EL (cell line): Measurements from ENCODE around the gene ARHGEF25.
"Not testable (repeated sequence)": the region's sequence is repeated elsewhere in the genome, so short reads cannot be mapped to it uniquely, and the experiment has no call there.

Source experiments
- DNase-seq: peaks from one replicate; pipeline ENCODE4 v3.0.0-alpha.2; 2016

Gene ARHGEF25

DNA sequence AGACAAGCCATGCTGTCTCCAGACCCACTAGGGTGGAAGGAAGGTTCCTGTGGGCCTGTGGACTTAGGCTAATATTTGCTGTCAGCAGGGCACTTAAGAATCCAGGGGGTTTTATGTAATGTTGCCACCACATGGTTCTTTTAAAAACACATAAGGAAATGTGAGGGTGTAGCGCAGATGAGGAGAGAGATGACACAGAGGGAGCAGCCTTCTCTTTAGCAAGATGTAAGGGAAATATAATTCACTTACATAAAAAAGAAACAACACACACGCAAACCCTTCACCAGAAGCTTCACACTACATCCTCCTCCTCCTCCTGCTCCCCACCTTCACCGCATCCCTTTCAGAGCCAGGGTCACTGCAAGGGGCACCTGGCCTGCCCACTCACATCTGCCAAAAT, 25.1 kb upstream of the ARHGEF25 start:
- DNase-seq, result no peak

DNA sequence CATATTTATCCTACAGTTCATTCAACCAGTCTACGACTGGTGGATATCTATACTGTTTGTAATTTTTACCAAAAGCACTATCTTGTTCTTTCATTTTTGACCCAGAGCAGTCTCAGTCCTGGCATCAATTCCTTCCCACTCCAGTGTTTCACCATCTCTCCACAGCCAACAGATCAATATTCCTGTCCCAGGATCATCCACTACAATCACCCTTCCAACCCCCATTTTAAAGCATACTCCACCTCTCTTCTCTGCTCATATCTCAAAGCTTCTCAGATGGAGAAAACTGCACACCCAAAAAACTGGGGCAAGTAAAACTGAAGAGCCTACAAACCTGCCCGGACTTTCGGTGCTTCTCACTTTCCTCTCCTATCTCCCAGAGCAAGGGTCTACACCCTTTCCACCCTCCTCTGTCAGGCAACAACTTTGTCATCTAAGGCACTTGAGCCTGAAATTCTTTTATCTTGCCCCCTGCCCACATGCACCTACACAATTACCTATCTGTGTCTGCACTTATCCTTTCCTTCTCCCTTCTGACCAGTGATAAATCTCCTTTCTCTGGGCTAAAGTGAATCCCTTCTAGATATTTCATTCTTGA, 24.3 kb upstream of the ARHGEF25 start:
- DNase-seq, result no peak

DNA sequence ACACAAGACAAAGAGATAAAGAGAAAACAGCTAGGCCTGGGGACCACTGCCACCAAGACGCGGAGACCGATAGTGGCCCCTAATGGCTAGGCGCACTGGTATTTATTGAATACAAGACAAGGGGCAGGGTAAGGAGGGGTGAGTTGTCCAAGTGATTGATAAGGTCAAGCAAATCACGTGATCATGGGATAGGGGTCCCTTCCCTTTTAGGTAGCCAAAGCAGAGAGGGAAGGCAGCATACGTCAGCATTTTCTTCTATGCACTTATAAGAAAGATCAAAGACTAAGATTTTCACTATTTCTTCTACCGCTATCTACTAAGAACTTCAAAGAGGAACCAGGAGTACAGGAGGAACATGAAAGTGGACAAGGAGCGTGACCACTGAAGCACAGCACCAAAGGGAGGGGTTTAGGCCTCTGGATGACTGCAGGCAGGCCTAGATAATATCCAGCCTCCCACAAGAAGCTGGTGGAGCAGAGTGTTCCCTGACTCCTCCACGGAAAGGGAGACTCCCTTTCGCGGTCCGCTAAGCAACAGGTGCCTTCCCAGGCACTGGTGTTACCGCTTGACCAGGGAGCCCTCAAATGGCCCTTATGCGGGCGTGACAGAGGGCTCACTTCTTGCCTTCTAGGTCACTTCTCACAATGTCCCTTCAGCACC, 22.2 kb upstream of the ARHGEF25 start:
- not testable (repeated sequence) for DNase-seq

DNA sequence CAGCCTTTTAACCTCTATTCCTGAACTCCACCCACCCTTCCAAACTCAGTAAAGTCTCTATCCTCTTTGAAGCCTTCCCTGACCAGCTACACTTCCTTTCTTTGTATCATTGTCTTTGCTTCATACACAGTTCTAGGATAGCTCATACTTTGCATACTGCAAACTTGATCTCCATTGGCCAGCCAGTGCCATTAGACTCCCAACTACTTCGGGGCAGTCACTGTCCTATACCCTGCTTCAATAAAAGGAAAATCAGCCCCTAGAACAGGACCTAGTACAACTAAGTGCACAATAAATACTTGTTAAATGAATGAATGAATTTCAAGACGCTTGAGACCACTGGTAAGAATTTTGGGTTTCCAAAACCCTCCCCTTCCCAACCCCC, 20.8 kb upstream of the ARHGEF25 start:
- no peak for DNase-seq

DNA sequence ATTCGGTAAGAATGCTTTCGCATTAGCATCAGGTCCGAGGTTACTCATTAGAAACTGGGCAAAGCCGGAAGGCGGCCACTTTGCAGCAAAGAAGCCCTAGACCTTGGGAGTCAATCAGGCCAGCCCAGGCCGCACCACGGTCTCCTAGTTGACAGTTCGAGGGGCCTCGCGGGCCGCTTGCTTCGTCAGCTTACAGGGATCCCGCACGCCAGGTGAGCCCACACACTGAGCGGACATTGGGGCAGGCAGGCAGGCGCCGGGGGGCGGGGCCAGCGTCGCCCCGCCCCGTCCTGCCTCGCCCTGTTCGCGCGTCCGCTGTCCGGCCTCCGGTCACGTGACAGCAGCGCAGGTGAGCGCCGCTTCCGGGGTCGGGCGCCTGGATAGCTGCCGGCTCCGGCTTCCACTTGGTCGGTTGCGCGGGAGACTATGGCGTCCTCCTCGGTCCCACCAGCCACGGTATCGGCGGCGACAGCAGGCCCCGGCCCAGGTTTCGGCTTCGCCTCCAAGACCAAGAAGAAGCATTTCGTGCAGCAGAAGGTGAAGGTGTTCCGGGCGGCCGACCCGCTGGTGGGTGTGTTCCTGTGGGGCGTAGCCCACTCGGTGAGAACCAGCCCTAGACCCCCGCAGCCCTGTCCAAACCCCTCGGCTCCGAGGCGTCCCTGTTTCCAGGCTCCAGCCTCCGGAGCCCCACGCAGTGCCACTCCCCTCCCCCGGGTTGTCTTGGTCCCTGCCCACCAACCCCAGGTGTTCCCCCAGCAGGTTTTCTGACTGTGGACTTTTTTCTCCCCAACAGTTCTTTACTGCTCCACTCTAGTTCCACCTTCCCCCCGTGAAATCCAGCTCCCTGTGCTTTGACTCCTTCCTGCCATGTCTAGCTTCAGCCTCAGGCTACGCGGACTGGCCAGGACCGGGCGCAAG, 20.1 kb upstream of the ARHGEF25 start, which contains the start of gene PIP4K2C:
TSS of gene PIP4K2C (plus strand) at position 329 of the 918 bp plus-strand sequence. CDS start at position 427, 98 bp downstream.
- peak; percentile 69 for DNase-seq

DNA sequence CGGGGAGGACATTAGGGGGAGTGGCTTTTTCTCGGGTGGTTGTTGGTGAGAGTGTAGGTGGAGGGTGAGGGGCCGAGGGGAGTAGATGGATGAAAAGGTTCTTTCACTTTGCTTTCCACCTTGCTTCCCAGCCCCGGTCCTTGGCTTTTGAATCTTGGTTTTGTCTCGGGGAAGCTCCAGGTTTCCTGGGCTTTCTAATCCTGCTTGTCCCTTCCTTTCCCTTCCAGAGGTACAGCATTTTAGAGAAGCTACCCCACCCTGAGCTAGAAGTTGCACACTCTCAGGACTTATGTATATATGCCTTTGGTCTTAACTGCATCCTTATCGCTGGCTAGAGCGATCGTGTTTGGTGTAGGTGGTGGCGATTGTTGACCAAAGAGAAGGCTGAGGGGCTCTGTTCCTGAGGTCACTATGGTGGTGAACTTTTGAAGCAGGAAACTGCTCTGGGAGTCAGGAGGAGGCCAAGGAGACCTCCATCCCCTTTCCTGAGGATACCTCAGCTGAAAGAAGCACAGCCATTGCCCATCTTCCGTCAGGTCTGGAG, 19.4 kb upstream of the ARHGEF25 start:
- no peak for DNase-seq

DNA sequence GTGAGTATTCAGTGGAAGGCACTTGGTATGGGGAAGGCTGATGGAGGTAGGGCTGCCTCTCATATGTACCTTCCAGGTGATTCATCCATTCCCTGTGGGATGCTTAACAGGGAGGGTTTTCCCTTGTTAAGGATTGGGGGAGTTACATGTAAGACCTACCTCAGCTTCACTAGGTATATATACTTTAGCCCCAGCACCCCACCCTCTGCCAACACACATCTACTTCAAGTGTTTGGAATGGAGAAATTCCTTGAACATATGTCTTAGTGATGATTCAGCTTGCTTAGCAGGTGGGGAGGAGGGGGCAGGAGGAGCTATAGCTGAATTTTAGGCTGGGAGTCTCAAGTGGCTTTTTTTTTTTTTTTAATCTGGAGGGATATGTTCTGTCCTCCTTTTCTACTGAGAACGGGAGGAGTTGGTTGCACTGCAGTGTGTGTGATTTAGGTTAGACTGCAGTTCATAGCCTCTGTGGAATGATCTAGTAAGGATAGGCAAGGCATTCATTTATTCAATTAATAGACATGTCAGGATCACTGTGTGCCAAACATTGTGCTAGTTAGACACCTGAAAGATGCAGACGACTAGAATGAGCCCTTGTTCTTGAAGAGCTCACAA, 18.6 kb upstream of the ARHGEF25 start:
- DNase-seq, result peak; percentile 58

DNA sequence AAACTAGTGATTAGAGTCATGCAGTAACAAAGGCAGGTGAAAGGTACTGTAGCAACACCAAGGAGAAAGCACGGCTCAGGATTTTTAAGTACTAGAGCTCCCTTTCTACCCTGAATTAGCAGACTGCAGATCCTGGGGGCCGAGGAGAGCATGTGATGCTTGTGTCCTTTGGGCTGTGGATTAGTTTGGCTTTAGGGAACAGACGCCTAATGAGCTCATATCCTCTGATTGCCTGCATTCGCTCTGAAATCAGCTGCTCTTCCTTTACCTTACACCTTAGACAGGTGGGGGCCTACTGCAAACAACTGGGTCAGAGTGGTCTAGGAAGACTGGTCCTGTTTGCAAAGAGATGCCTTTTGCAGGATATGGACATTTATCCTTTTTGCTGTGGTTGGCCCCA, 18.0 kb upstream of the ARHGEF25 start:
- DNase-seq, result no peak

DNA sequence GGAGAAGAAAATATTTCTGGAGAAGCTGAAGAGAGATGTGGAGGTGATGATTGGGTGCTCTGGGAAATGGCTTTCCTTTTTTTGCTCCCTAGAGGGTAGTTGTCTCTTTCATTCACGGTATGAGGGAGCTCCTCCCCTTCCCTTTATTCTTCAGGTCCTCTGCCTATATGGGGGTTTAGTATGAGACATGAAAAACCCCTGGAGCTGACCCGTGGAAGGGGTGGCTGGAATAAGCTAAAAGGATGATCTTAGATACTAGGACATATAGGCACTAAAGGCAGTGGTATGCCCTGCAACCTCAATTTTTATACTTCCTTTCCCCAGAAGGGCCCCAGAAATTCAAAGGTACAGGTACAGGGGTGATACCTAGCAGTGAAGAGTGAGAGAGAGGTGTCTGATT, 10.8 kb upstream of the ARHGEF25 start:
- no peak for DNase-seq

DNA sequence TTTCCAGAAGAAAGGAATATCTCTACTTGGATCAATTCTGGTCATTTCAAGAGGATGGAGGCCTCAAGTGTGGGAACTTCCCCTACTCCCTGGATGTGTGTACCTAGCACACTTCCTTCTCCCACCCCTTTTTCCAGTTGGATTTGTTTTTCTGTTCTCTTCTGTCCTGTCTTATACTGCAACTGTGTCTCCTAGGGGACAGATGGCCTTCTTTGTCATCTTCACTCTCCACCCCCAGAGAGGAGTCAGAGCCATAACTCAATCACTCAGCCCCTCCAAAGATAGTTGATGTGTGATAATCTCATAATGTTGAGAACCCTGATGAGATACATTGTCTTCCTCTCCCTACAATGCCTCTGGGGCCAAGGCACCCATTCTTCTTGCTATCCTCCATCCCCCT, 8.7 kb upstream of the ARHGEF25 start:
- no peak for DNase-seq

DNA sequence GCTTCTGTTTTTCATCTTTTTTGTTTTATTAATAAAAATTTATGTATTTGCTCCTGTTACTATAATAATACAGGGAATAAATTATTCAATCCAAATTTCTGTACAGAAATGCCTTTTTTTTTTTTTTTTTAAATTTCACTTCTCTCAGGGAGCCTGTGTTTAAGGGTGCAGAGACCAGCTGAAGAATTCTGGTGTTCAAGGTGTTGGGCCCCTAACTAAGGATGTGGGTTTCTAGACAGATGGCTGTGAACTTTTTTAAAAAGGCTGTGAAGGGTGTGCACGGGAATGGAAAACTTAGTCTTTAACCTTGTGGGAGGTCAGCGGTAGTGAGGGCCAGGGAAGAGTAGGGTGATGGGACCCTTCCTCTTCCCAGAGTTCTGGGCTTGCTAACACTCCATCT, 7.9 kb upstream of the ARHGEF25 start:
- no peak for DNase-seq

DNA sequence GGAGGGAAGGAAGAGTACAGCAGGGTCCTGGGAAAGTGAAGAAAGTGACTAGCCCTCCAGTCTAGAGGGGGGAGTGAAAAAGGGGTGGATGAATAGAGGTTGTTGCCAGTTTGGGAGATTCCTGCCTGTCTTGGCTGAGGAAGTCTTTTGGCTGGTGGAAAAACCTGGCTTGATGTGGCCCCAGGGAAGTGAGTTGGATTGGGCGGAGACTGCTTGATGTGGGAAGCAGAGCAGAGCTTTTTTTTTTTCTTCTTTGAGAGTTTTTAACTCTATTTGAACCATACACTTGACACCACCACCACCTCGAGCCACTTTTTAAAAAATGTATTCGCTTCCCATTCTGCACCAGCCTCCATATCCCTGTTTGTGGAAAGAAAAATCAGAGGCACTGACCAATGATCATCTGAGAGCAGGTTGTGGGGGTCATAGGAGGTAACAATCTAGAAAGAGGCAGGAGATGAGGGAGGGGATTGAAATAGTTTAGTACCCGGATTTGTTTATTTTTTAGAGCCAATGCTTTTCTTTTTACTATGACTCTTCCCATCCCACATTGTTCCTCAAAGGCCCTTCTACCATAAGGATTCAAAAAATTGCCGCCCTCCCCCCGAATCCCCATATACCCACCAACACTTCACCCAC, 7.3 kb upstream of the ARHGEF25 start:
- peak; percentile 57 for DNase-seq

DNA sequence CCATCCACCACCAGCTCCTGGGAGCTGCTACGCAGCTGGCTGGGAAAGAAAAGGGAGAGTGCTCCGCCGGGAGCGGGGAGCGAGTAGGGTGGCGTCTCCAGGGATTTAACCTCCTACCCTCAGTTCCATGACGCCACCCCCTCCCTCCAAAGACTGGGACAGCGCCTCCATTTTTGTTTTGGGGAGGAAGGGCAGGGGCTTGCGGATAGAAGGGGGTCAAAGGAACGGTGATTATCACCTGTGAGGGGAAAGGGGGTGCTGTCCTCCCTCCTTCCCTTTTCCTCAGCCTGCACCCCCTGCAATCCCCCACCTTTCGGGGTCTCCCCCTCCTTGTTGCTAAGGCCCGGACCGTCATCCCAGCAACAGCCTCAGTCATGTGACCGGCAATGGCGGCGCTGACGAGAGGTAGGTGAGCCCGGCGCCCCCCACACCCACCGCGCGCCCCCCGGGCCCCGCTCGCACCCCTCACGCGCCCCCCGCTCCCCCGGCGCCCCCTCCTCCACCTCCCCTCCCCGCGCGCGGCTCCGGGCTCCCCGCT, 6.7 kb upstream of the ARHGEF25 start, which contains the start of gene DTX3:
TSS of gene DTX3 (plus strand) at position 371 of the 538 bp plus-strand sequence. CDS start 1,694 bp downstream, outside the sequence.
- DNase-seq, result peak; percentile 31

DNA sequence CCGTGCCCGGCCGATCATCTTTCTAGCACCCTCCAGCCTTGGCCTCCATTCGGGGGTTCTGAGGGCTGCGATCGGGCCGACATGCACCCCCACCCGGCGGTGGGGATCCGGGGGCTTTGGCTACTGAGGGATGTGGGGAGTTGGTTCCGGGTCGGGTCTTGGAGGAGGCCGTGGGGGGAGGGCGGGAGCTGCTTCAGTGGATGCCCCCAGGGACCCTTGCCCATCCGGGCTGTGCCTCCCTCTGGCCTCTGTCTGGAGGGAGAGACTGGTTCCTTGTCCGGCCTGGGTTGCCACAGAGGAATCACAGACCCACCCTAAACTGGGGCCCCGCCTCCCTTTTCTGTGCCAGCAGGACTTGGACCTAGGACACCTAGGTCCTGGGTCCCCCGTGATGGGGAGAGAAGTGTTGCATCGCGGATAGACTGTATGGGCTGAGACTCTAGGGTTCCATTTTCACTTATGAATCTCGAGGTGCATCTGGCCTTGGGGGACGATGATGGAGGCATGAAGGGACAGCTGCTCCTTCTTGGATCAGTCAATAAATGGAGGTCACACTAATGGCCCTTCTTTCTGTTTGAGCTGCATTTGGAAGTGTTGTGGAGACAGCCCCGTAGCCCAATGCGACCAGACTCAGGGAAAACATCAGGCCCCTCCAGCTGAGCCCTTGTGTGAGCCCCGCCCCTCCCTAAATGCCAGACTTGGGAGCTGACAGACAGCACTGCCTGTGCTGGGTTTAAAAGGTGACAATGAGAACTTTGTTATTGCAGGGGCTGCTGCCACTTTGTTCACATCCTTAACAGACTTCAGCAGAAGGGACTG, 6.0 kb upstream of the ARHGEF25 start:
- peak; percentile 32 for DNase-seq

DNA sequence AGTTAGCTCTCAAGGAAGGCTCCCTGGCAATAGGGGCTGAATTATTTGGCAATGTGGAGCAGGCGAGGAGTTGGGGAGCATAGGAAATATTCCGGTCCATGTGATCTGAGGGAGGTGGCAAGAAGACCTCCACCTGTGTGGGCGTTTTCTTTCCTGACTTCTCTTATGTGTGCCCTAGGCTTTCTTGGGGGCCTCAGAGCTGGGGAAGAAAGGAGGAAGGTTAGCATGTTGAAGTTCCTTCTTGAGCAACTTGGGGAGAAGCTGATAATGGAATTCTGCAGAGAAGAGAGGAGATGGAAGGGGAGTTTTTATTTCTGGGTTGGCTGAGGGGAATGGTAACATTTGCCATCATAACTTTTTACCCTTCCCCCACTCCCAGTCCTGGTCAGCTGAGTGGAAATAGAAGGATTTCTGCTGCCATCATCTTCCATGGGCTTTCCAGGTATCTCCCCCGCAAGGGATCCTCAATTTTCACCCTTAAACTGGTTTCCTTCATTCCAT, 5.4 kb upstream of the ARHGEF25 start:
- no peak for DNase-seq

DNA sequence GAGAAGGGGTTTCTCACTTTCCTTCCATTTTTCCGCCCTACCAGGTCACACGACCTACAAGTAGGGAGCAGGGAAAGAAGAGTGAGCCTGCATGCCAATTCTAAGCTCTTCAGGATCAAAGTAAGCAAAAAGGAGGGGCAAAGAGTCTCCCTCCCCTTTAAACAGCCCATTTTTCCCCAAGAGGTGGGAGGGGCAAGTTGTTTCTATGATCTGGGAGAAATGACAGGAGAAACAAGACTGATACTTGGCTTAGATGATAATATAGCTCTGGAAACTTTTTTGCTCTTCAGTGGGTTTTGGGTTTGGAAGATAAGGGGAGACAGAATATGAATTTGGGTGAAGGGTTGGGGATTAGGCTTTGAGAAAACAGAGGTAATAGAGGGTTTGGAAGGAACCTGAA, 4.8 kb upstream of the ARHGEF25 start:
- no peak for DNase-seq

DNA sequence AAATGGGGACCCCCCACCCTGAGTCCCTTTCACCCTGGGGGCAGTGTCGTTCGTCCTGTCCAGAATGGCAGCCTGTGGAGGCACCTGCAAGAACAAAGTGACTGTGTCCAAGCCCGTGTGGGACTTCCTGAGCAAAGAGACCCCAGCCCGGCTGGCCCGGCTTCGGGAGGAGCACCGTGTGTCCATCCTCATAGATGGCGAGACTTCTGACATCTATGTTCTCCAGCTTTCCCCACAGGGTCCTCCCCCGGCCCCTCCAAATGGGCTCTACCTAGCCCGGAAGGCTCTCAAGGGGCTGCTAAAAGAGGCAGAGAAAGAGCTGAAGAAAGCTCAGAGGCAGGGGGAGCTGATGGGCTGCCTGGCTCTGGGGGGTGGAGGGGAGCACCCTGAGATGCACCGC, 4.4 kb upstream of the ARHGEF25 start:
- DNase-seq, result no peak

DNA sequence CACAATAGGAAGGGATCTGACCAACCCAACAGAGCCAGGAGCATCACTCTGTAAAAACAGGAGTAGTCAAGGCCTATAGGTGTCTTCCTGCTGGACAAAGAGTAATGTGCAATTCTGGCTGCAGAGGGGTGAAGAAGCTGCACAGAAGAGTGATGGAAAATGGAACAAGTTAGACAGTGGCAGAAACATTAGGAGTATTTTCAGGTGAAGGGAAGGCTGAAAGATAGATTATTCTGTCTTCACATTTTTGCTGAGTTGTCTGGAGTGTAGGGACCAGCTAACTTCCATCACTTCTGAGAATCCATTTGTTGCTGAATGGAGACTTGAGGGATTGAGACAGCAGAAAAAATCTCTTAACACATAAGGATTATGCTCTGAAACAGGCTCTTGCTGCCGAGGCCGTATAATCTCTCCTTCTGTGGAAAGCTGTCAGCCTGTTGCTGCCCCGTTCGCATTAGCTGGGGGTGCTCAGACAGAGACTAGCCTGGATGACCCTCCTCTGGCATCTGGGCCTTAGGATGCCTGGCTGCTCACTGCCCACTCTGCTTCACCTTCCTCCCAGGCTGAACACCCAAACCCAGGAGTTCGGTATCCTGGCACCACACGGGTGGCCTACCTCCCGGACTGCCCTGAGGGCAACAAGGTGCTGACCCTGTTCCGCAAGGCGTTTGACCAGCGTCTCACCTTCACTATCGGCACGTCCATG, 3.1 kb upstream of the ARHGEF25 start:
- DNase-seq, result no peak

DNA sequence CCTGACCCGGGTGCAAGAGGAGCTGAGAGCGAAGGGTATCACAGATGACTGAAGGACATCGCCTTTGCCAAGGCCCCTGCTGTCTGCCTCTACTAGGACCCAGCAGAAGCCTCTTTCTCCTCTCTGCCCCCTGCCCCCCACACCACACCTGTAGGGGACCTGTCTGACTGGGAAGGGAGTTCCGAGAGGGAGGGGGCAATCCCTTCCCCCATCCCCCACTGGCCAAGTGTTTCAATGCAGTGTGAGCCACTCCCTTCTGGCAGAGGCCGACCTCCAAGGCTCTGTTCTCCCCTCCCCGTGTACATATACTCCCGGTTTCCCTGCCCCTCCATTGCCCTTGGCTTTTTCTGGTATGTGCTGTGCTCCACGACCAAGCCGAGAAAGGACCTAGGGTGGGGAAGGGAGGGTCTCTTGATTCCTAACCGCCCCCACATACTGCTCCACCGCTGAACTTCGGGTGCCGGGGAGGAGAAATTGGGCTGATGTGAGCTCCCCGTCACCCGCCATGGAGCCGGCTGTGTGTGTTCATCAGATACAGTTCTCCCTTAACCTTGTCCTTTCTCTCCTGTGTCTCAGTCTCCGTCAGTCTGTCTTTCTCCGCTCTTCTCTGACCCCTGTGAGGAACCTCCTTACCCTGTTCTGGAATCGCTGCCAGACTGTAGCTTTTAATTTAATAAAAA, 2.0 kb upstream of the ARHGEF25 start:
- no peak for DNase-seq
